GM18508 (cell line): ENCODE measurements around the gene CAND2.
"Not testable (repeated sequence)": the region's sequence is repeated elsewhere in the genome, so short reads cannot be mapped to it uniquely, and the experiment has no call there.

Source experiments
- ATAC-seq: cut with Tn5 transposase; IDR thresholded peaks from one replicate; pipeline ENCODE4 v1.9.1; 2021; ENCODE audit warnings: moderate number of reproducible peaks; ENCODE audit not compliant: insufficient read depth, unreplicated experiment

CAND2 gene

DNA sequence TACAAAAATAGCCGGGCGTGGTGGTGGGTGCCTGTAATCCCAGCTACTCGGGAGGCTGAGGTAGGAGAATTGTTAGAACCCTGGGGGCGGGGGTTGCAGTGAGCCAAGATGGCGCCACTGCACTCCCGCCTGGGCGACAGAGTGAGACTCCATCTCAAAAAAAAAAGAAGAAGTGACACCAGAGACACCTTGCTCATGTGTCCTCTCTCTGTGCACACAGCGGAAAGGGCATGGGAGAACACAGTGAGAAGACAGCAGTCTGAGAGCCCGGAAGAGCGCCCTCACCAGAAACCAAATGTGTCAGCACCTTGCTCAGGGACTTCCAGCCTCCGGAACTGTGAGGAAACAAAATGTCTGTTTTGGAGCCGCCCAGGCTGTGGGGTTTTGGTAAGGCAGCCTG is 85.4 kb downstream of the CAND2 start:
- not testable (repeated sequence) for ATAC-seq

DNA sequence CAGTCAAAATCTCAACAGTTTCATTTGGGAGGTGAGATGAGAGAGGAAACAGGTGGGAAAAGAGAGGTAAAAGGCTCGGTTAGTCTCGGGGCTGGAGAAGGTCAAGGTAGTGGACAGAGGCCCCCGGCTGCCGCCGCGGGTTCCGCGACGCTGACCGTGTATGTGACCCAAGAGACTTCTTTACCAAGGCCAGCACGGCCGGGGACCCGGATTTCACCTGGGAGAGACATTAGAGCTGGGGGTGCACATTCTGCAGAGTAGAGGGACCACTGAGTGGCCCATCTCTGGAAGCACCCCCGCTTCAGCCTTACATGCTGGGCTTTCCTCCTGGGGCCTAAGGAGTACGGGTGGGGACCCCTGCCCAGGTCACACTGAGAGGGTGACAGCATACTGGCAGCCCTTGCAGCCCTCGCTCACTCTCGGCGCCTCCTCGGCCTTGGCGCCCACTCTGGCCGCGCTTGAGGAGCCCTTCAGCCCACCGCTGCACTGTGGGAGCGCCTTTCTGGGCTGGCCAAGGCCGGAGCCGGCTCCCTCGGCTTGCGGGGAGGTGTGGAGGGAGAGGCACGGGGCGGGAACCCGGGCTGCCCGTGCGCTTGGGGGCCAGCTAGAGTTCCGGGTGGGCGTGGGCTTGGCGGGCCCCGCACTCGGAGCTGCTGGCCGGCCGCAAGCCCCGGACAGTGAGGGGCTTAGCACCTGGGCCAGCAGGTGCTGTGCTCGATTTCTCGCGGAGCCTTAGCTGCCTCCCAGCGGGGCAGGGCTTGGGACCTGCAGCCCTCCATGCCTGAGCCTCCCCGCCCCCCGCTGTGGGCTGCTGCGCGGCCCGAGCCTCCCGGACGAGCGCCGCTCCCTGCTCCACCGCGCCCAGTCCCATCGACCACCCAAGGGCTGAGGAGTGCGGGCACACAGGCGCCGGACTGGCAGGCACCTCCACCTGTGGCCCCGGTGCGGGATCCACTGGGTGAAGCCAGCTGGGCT is 86.1 kb downstream of the CAND2 start:
- ATAC-seq = no peak

GRCh38 chr3:12884186-12884680 is 87.8 kb downstream of the CAND2 start:
- no peak for ATAC-seq
